Embryonic facial prominence (tissue), 1 donor: ENCODE measurements around the gene NR3C1.

Source experiments
- DNase-seq: peaks from one replicate; pipeline ENCODE4 v3.0.0-alpha.2; 2016; ENCODE audit errors: extremely low spot score

The NR3C1 gene

GRCh38 chr5:143234162-143234842 is 169.2 kb downstream of the NR3C1 start:
- no peak for DNase-seq

- no peak for DNase-seq
Observed at GRCh38 chr5:143233031-143233430, 170.5 kb downstream of the NR3C1 start.

GRCh38 chr5:143231973-143232812 is 171.3 kb downstream of the NR3C1 start:
- no peak for DNase-seq

GRCh38 chr5:143231416-143231815 is 172.1 kb downstream of the NR3C1 start:
- no peak for DNase-seq

GRCh38 chr5:143230676-143230996 is 172.8 kb downstream of the NR3C1 start:
- no peak for DNase-seq

- no peak for DNase-seq
Observed at GRCh38 chr5:143229896-143230675, 173.4 kb downstream of the NR3C1 start.

GRCh38 chr5:143229426-143229895 is 174.0 kb downstream of the NR3C1 start:
- DNase-seq = no peak

GRCh38 chr5:143228597-143229293 is 174.7 kb downstream of the NR3C1 start:
- DNase-seq = no peak
